ENCODE results near the gene UTP11. TPM values are rescaled to one million over a fixed set of nuclear protein-coding genes. Genes with fewer than 3 reads are reported as not detected.

UTP11 gene
- polyA plus RNA-seq, 1 donor from 2014 or later = 144 TPM

GRCh38 chr1:38060498-38060897 is 48.0 kb downstream of the UTP11 start:
- H3K79me2 ChIP-seq (replicated peaks; ENCODE audit: insufficient read depth, low read length) = no peaks in the 10 kb centered on the region
- no peak for TF ChIP-seq EZH2 (IDR thresholded peaks at IDR 0.05; ENCODE audit: borderline replicate concordance, insufficient read depth, low read length, poor library complexity, severe bottlenecking)
- H3K9me2 ChIP-seq (ENCODE audit: insufficient read depth, low read length) = no peaks in the 10 kb centered on the region
- no peak overlapping the region for H3K4me3 ChIP-seq (ENCODE audit: low read length)
- H3K4me2 ChIP-seq (ENCODE audit: low read length) = no peak overlapping the region
- H3K27me3 ChIP-seq (ENCODE audit: insufficient read depth, low read depth, low read length) = no peaks in the 10 kb centered on the region
- no peaks in the 10 kb centered on the region for H3K36me3 ChIP-seq (ENCODE audit: insufficient read depth, low read length)
- H3K9ac ChIP-seq (ENCODE audit: low read length) = no peak overlapping the region
- H3K9me3 ChIP-seq (ENCODE audit: low read length) = no peaks in the 10 kb centered on the region
- H4K20me1 ChIP-seq (ENCODE audit: insufficient read depth) = no peaks in the 10 kb centered on the region
- H3F3A ChIP-seq (ENCODE audit: insufficient read depth, low read length, poor library complexity, severe bottlenecking) = no peaks in the 10 kb centered on the region
- no peak overlapping the region for H3K27ac ChIP-seq (ENCODE audit: low read length)
- H2AFZ ChIP-seq (ENCODE audit: low read depth, low read length) = no peak overlapping the region

GRCh38 chr1:38061290-38061689 is 48.8 kb downstream of the UTP11 start:
- Histone ChIP-seq H3K9ac (ENCODE audit: low read length) (no peak overlapping the region), H3F3A (ENCODE audit: insufficient read depth, low read length, poor library complexity, severe bottlenecking) (no peaks in the 10 kb centered on the region), H3K4me2 (ENCODE audit: low read length) (no peak overlapping the region), H4K20me1 (ENCODE audit: insufficient read depth) (no peaks in the 10 kb centered on the region), H3K27ac (ENCODE audit: low read length) (no peak overlapping the region), H3K79me2 (replicated peaks; ENCODE audit: insufficient read depth, low read length) (no peaks in the 10 kb centered on the region), H3K9me3 (ENCODE audit: low read length) (no peaks in the 10 kb centered on the region), H3K4me3 (ENCODE audit: low read length) (no peak overlapping the region), H3K27me3 (ENCODE audit: insufficient read depth, low read depth, low read length) (no peaks in the 10 kb centered on the region), H3K36me3 (ENCODE audit: insufficient read depth, low read length) (no peaks in the 10 kb centered on the region), H2AFZ (ENCODE audit: low read depth, low read length) (no peak overlapping the region), H3K9me2 (ENCODE audit: insufficient read depth, low read length) (no peaks in the 10 kb centered on the region)
- TF ChIP-seq CTCF (IDR thresholded peaks at IDR 0.05; ENCODE audit: poor library complexity, severe bottlenecking) (no peak), SMC3 (conservative IDR thresholded peaks at IDR 0.05; ENCODE audit: poor library complexity) (no peak), POLR2AphosphoS5 (IDR thresholded peaks at IDR 0.05) (no peak), MXI1 (conservative IDR thresholded peaks at IDR 0.05; ENCODE audit: poor library complexity, severe bottlenecking) (no peak), RAD21 (conservative IDR thresholded peaks at IDR 0.05) (no peak), REST (IDR thresholded peaks at IDR 0.05; ENCODE audit: borderline replicate concordance) (no peak), EP300 (conservative IDR thresholded peaks at IDR 0.05; ENCODE audit: poor library complexity, severe bottlenecking) (no peak), EZH2 (IDR thresholded peaks at IDR 0.05; ENCODE audit: borderline replicate concordance, insufficient read depth, low read length, poor library complexity, severe bottlenecking) (no peak), TAF1 (IDR thresholded peaks at IDR 0.05; ENCODE audit: low read depth) (no peak)

GRCh38 chr1:38061883-38062328 is 49.4 kb downstream of the UTP11 start:
- H3F3A ChIP-seq (ENCODE audit: insufficient read depth, low read length, poor library complexity, severe bottlenecking) = no peaks in the 10 kb centered on the region
- H3K79me2 ChIP-seq (replicated peaks; ENCODE audit: insufficient read depth, low read length) = no peaks in the 10 kb centered on the region
- H4K20me1 ChIP-seq (ENCODE audit: insufficient read depth) = no peaks in the 10 kb centered on the region
- H3K27me3 ChIP-seq (ENCODE audit: insufficient read depth, low read depth, low read length) = no peaks in the 10 kb centered on the region
- H3K27ac ChIP-seq (ENCODE audit: low read length) = no peak overlapping the region
- no peak overlapping the region for H3K9ac ChIP-seq (ENCODE audit: low read length)
- TF ChIP-seq EP300 (conservative IDR thresholded peaks at IDR 0.05; ENCODE audit: poor library complexity, severe bottlenecking) = no peak
- no peak for TF ChIP-seq POLR2AphosphoS5 (IDR thresholded peaks at IDR 0.05)
- no peak for TF ChIP-seq MXI1 (conservative IDR thresholded peaks at IDR 0.05; ENCODE audit: poor library complexity, severe bottlenecking)
- TF ChIP-seq CTCF (IDR thresholded peaks at IDR 0.05; ENCODE audit: poor library complexity, severe bottlenecking) = no peak
- TF ChIP-seq EZH2 (IDR thresholded peaks at IDR 0.05; ENCODE audit: borderline replicate concordance, insufficient read depth, low read length, poor library complexity, severe bottlenecking) = no peak
- H2AFZ ChIP-seq (ENCODE audit: low read depth, low read length) = no peak overlapping the region
- H3K4me3 ChIP-seq (ENCODE audit: low read length) = no peak overlapping the region
- no peaks in the 10 kb centered on the region for H3K9me3 ChIP-seq (ENCODE audit: low read length)
- H3K36me3 ChIP-seq (ENCODE audit: insufficient read depth, low read length) = no peaks in the 10 kb centered on the region
- no peaks in the 10 kb centered on the region for H3K9me2 ChIP-seq (ENCODE audit: insufficient read depth, low read length)
- no peak overlapping the region for H3K4me2 ChIP-seq (ENCODE audit: low read length)
